Measurements from ENCODE around the gene ZBTB7C. TPM values are rescaled to one million over a fixed set of nuclear protein-coding genes. Genes with fewer than 3 reads are reported as not detected.

Gene ZBTB7C
- total and polyA plus RNA-seq, 9 of the 15 experiments (the other 6 are each of a cell fraction or from before 2014, with no cell fraction given), result not detected

DNA sequence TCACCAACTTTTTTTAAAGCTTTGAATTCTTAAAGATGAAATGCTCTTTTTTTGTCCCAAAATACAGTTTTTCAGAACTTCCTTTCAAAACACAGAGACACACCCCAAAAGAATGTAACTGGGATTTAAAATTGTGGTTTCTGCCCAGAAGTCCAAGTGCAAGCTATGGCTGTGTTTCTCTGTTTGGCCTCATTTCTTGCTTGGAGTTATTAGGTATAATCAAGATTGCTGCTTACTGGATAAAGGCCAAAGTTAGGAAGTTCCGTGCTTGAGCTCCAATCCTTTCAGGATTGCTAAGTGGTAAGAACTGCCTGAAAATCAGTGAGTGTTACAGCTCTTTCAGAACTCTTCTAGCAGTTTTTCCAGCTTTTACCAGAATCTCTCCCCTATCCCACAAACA, 16.9 kb downstream of the ZBTB7C start:
- in situ Hi-C loops (cut with MboI), result no loop called here
- no peaks in the 10 kb centered on the region for H3K79me2 ChIP-seq (ENCODE audit: control insufficient read depth, insufficient read depth, low read length)
- FAIRE-seq, result no peak
- BruUV-seq (replicated peaks), result no TSS peak
- H3K4me1 ChIP-seq (replicated peaks in 1 of 2; ENCODE audit: control insufficient read depth in 2 of 2, insufficient read depth in 2 of 2, low read length in 2 of 2), result no peaks in the 10 kb centered on the region
- no peak for DNase-seq (ENCODE audit: extremely low read depth in 1 of 4, low spot score in 3 of 4)
- no peaks in the 10 kb centered on the region for H3K9me3 ChIP-seq (replicated peaks; ENCODE audit: control insufficient read depth, insufficient read depth, low read depth, low read length)
- no peaks in the 10 kb centered on the region for H3K36me3 ChIP-seq (ENCODE audit: control insufficient read depth, insufficient read depth, low read length)
- peaks cover 0 to 4% of the 10 kb centered on the region in 2 experiments; a peak in 1 of 5 replicates for H3K27me3 ChIP-seq (ENCODE audit: control insufficient read depth in 2 of 2, insufficient read depth in 2 of 2, low read length in 2 of 2)
- no peaks in the 10 kb centered on the region for H3K9me1 ChIP-seq (ENCODE audit: control insufficient read depth, insufficient read depth, low read length)
- H3K27ac ChIP-seq (ENCODE audit: extremely low read depth, low read depth, low read length), result no peak overlapping the region
- ATAC-seq, result no peak
- H3K4me2 ChIP-seq (ENCODE audit: insufficient read depth, low read length), result no peak overlapping the region
- 0% methylated on average over 1 of the region's 1 CpG for WGBS (ENCODE audit: insufficient coverage, low coverage, missing lambda C conversion rate)
- H3K9ac ChIP-seq (ENCODE audit: insufficient read depth in 1 of 2, low read depth in 2 of 2, low read length in 2 of 2), result no peak overlapping the region
- ChIA-PET CTCF (ENCODE audit: low intra/inter-chr PET ratio) (no interaction called here), POLR2A (no interaction called here)
- no peak overlapping the region for H3K4me3 ChIP-seq
- TF ChIP-seq, protein P1, sequence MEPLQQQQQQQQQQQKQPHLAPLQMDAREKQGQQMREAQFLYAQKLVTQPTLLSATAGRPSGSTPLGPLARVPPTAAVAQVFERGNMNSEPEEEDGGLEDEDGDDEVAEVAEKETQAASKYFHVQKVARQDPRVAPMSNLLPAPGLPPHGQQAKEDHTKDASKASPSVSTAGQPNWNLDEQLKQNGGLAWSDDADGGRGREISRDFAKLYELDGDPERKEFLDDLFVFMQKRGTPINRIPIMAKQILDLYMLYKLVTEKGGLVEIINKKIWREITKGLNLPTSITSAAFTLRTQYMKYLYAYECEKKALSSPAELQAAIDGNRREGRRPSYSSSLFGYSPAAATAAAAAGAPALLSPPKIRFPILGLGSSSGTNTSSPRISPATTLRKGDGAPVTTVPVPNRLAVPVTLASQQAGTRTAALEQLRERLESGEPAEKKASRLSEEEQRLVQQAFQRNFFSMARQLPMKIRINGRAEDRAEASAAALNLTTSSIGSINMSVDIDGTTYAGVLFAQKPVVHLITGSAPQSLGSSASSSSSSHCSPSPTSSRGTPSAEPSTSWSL (CRISPR knock-in tag; IDR thresholded peaks at IDR 0.05; ENCODE audit: borderline replicate concordance), result no peak
- TF ChIP-seq MEF2A (IDR thresholded peaks at IDR 0.05; ENCODE audit: control insufficient read depth, low read depth, low read length) (no peak), ZNF174 (CRISPR knock-in tag; IDR thresholded peaks at IDR 0.05) (no peak), BRCA1 (IDR thresholded peaks at IDR 0.05) (no peak), BRCA1 (CRISPR knock-in tag; IDR thresholded peaks at IDR 0.05) (no peak)
- TF ChIP-seq, protein P2, sequence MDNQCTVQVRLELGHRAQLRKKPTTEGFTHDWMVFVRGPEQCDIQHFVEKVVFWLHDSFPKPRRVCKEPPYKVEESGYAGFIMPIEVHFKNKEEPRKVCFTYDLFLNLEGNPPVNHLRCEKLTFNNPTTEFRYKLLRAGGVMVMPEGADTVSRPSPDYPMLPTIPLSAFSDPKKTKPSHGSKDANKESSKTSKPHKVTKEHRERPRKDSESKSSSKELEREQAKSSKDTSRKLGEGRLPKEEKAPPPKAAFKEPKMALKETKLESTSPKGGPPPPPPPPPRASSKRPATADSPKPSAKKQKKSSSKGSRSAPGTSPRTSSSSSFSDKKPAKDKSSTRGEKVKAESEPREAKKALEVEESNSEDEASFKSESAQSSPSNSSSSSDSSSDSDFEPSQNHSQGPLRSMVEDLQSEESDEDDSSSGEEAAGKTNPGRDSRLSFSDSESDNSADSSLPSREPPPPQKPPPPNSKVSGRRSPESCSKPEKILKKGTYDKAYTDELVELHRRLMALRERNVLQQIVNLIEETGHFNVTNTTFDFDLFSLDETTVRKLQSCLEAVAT (IDR thresholded peaks at IDR 0.05), result no peak
- TF ChIP-seq, protein P3, sequence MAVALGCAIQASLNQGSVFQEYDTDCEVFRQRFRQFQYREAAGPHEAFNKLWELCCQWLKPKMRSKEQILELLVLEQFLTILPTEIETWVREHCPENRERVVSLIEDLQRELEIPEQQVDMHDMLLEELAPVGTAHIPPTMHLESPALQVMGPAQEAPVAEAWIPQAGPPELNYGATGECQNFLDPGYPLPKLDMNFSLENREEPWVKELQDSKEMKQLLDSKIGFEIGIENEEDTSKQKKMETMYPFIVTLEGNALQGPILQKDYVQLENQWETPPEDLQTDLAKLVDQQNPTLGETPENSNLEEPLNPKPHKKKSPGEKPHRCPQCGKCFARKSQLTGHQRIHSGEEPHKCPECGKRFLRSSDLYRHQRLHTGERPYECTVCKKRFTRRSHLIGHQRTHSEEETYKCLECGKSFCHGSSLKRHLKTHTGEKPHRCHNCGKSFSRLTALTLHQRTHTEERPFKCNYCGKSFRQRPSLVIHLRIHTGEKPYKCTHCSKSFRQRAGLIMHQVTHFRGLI (CRISPR knock-in tag; IDR thresholded peaks at IDR 0.05), result no peak
- no peaks in the 10 kb centered on the region for H4K20me1 ChIP-seq (replicated peaks; ENCODE audit: control insufficient read depth, insufficient read depth, low read length)
- intact Hi-C loops (cut with micrococcal nuclease), result no loop called here
- H2AFZ ChIP-seq (ENCODE audit: low read depth, low read length), result no peak overlapping the region

All from K562 (cell line).